Measurements from ENCODE around the gene GALNT10. TPM values are rescaled to one million over a fixed set of nuclear protein-coding genes. Genes with fewer than 3 reads are reported as not detected.

The GALNT10 gene
- total RNA-seq, 1 donor from 2014 or later = 96.1 TPM

DNA sequence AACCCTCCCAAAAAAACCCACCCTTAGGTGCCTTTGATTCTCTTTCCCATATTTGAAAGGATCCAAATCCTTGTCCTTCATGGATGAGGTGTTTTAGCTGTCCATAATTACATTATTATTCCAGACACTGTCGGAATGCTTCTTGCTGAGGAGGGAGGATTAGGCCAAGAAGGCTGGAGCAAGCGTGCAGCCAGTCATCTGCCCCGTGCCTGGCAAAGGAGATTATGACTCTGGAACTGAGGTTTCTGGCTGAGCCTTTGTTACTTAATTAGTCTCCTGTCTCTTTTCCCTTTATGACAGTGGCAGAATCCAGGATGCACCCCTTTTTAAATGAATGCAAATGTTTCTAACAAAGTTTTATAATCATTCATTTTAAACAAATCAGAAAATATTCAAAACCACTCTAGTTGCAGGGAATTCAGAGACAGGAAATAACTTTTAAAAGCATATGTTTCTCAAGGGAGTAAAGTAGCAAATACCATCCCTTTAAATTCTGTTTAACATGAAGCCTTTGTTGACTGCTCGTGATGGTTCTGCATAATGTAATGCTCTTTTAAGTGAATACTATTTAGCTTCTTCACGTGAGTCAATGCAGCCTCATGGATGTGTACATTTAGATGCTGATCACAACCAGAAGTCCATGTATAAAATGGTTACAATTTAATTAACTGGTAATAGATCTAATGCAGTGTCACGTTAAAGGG lies 69.8 kb downstream of the GALNT10 start:
- DNase-seq (ENCODE audit: low read depth) (peak; percentile 45), FAIRE-seq (no peak)
- TF ChIP-seq, protein P1, sequence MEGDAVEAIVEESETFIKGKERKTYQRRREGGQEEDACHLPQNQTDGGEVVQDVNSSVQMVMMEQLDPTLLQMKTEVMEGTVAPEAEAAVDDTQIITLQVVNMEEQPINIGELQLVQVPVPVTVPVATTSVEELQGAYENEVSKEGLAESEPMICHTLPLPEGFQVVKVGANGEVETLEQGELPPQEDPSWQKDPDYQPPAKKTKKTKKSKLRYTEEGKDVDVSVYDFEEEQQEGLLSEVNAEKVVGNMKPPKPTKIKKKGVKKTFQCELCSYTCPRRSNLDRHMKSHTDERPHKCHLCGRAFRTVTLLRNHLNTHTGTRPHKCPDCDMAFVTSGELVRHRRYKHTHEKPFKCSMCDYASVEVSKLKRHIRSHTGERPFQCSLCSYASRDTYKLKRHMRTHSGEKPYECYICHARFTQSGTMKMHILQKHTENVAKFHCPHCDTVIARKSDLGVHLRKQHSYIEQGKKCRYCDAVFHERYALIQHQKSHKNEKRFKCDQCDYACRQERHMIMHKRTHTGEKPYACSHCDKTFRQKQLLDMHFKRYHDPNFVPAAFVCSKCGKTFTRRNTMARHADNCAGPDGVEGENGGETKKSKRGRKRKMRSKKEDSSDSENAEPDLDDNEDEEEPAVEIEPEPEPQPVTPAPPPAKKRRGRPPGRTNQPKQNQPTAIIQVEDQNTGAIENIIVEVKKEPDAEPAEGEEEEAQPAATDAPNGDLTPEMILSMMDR (IDR thresholded peaks at IDR 0.05; ENCODE audit: insufficient read depth, low read depth, low read length) = no peak
- no peaks in the 10 kb centered on the region for H3K27me3 Mint-ChIP-seq (ENCODE audit: low read depth, unreplicated experiment)
- no peak overlapping the region for H3K4me3 Mint-ChIP-seq (ENCODE audit: unreplicated experiment)
- no peaks in the 10 kb centered on the region for H3K9me3 ChIP-seq (ENCODE audit: insufficient read depth, low read depth, low read length)
- peaks cover 50% of the 10 kb centered on the region for H3K79me2 ChIP-seq (ENCODE audit: insufficient read depth, low read length)
- H3K4me3 ChIP-seq (ENCODE audit: insufficient read depth, low read depth, low read length) = no peak overlapping the region
- peak overlapping the region; percentile 53 for H3K27ac Mint-ChIP-seq (ENCODE audit: unreplicated experiment)
- H3K36me3 Mint-ChIP-seq (ENCODE audit: low read depth, unreplicated experiment) = peaks cover 13% of the 10 kb centered on the region
- H3K36me3 ChIP-seq (ENCODE audit: insufficient read depth, low read length) = peaks cover 8% of the 10 kb centered on the region
- no peak overlapping the region for H2AFZ ChIP-seq (ENCODE audit: low read depth, low read length)
- H3K9me3 Mint-ChIP-seq (ENCODE audit: unreplicated experiment) = peaks cover 2% of the 10 kb centered on the region
- H3K27me3 ChIP-seq (ENCODE audit: insufficient read depth, low read length) = no peaks in the 10 kb centered on the region
- no peak overlapping the region for H3K27ac ChIP-seq (ENCODE audit: low read depth, low read length)
- H3K4me1 ChIP-seq (ENCODE audit: insufficient read depth, low read length) = peaks cover 25% of the 10 kb centered on the region
- H3K4me1 Mint-ChIP-seq (ENCODE audit: low read depth, unreplicated experiment) = peaks cover 27% of the 10 kb centered on the region
- H4K20me1 ChIP-seq (ENCODE audit: insufficient read depth, low read length) = peaks cover 12% of the 10 kb centered on the region
- no peak overlapping the region for H3K4me2 ChIP-seq (ENCODE audit: low read length)
- H3K9ac ChIP-seq (ENCODE audit: low read length) = no peak overlapping the region

DNA sequence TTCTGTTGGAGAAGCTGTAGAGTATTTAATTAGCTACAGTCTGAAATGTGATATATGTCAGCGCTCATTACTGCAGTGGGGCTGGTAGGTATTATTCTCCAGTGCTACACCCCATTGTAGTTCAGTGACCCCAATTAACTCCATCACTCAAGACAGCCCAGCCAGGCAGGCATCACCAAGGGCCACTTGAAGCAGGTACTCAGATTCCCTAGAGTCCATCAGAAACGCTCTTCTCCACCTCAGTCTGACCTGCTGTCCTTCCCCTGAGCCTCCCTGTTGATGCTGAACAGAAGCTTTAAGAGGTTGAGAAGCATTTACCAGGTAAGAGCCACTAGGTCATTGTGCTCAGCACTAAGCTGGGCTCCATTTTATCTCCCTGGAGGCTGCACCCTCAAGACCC lies 71.8 kb downstream of the GALNT10 start:
- no peak for DNase-seq (ENCODE audit: low read depth)
- Histone ChIP-seq H3K4me1 (ENCODE audit: insufficient read depth, low read length) (peaks cover 22% of the 10 kb centered on the region), H3K4me2 (ENCODE audit: low read length) (no peak overlapping the region), H3K27me3 (ENCODE audit: insufficient read depth, low read length) (no peaks in the 10 kb centered on the region), H3K4me3 (ENCODE audit: insufficient read depth, low read depth, low read length) (no peak overlapping the region), H3K9me3 (ENCODE audit: insufficient read depth, low read depth, low read length) (no peaks in the 10 kb centered on the region), H3K27ac (ENCODE audit: low read depth, low read length) (no peak overlapping the region), H4K20me1 (ENCODE audit: insufficient read depth, low read length) (peaks cover 12% of the 10 kb centered on the region), H2AFZ (ENCODE audit: low read depth, low read length) (no peak overlapping the region), H3K9ac (ENCODE audit: low read length) (no peak overlapping the region), H3K79me2 (ENCODE audit: insufficient read depth, low read length) (peaks cover 36% of the 10 kb centered on the region), H3K36me3 (ENCODE audit: insufficient read depth, low read length) (peaks cover 8% of the 10 kb centered on the region)
- Mint-ChIP-seq H3K9me3 (ENCODE audit: unreplicated experiment) (peaks cover 2% of the 10 kb centered on the region), H3K4me1 (ENCODE audit: low read depth, unreplicated experiment) (peaks cover 27% of the 10 kb centered on the region), H3K27ac (ENCODE audit: unreplicated experiment) (no peak overlapping the region), H3K4me3 (ENCODE audit: unreplicated experiment) (no peak overlapping the region), H3K27me3 (ENCODE audit: low read depth, unreplicated experiment) (no peaks in the 10 kb centered on the region), H3K36me3 (ENCODE audit: low read depth, unreplicated experiment) (peaks cover 14% of the 10 kb centered on the region)
- TF ChIP-seq, protein P1 (IDR thresholded peaks at IDR 0.05; ENCODE audit: insufficient read depth, low read depth, low read length) = no peak
- TF ChIP-seq EZH2 (IDR thresholded peaks at IDR 0.05; ENCODE audit: insufficient read depth, low read length) = no peak
- FAIRE-seq = no peak

DNA sequence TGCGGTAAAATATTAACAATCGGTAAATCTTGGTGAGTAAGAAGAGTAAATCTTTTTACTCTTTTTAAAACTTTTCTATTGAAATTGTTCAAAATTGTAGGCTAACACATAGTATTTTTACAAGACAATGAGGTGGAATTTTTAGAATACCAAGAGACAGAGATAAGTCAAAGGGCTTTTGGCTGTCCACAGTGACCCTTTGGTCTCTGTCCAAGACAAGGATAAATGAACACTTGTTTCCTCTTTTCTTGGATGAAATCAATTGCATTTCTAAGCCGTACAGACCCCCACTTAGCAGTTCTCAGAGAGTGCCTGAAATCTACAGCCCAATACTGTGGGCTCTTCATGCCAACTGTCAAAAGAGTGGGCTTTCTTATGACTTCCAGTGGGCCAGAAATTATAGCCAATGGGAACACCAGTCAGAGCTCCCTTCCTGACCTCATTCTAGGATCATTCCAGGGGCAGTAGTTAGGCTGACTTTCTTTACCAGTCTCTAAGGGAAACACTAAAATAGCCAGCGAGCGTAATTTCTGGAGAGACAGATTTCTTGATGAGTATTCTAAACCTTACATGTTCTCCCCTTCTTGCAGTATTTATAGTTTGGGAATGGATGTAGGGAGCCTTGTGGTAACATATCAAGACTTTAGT lies 74.1 kb downstream of the GALNT10 start:
- peaks cover 24% of the 10 kb centered on the region for H3K79me2 ChIP-seq (ENCODE audit: insufficient read depth, low read length)
- FAIRE-seq (no peak), DNase-seq (ENCODE audit: low read depth) (no peak)
- H4K20me1 ChIP-seq (ENCODE audit: insufficient read depth, low read length) = peaks cover 13% of the 10 kb centered on the region
- no peak overlapping the region for H3K4me3 ChIP-seq (ENCODE audit: insufficient read depth, low read depth, low read length)
- H3K9ac ChIP-seq (ENCODE audit: low read length) = no peak overlapping the region
- no peak overlapping the region for H3K4me2 ChIP-seq (ENCODE audit: low read length)
- H3K27me3 ChIP-seq (ENCODE audit: insufficient read depth, low read length) = no peaks in the 10 kb centered on the region
- H3K4me1 ChIP-seq (ENCODE audit: insufficient read depth, low read length) = peaks cover 20% of the 10 kb centered on the region
- peak overlapping the region; percentile 77 for H3K27ac Mint-ChIP-seq (ENCODE audit: unreplicated experiment)
- no peaks in the 10 kb centered on the region for H3K27me3 Mint-ChIP-seq (ENCODE audit: low read depth, unreplicated experiment)
- H3K9me3 Mint-ChIP-seq (ENCODE audit: unreplicated experiment) = peaks cover 2% of the 10 kb centered on the region
- peaks cover 14% of the 10 kb centered on the region for H3K36me3 Mint-ChIP-seq (ENCODE audit: low read depth, unreplicated experiment)
- no peak overlapping the region for H3K4me3 Mint-ChIP-seq (ENCODE audit: unreplicated experiment)
- H3K27ac ChIP-seq (ENCODE audit: low read depth, low read length) = no peak overlapping the region
- no peaks in the 10 kb centered on the region for H3K9me3 ChIP-seq (ENCODE audit: insufficient read depth, low read depth, low read length)
- no peak overlapping the region for H2AFZ ChIP-seq (ENCODE audit: low read depth, low read length)
- H3K4me1 Mint-ChIP-seq (ENCODE audit: low read depth, unreplicated experiment) = peaks cover 37% of the 10 kb centered on the region
- peaks cover 8% of the 10 kb centered on the region for H3K36me3 ChIP-seq (ENCODE audit: insufficient read depth, low read length)
- TF ChIP-seq, protein P1 (IDR thresholded peaks at IDR 0.05; ENCODE audit: insufficient read depth, low read depth, low read length) = no peak
- no peak for TF ChIP-seq EZH2 (IDR thresholded peaks at IDR 0.05; ENCODE audit: insufficient read depth, low read length)
